GM18508 (cell line): ENCODE data around the gene ITPR2.

ENCODE experiments used
- ATAC-seq: cut with Tn5 transposase; IDR thresholded peaks from one replicate; pipeline ENCODE4 v1.9.1; 2021; ENCODE audit warnings: moderate number of reproducible peaks; ENCODE audit not compliant: insufficient read depth, unreplicated experiment

ITPR2 gene

DNA sequence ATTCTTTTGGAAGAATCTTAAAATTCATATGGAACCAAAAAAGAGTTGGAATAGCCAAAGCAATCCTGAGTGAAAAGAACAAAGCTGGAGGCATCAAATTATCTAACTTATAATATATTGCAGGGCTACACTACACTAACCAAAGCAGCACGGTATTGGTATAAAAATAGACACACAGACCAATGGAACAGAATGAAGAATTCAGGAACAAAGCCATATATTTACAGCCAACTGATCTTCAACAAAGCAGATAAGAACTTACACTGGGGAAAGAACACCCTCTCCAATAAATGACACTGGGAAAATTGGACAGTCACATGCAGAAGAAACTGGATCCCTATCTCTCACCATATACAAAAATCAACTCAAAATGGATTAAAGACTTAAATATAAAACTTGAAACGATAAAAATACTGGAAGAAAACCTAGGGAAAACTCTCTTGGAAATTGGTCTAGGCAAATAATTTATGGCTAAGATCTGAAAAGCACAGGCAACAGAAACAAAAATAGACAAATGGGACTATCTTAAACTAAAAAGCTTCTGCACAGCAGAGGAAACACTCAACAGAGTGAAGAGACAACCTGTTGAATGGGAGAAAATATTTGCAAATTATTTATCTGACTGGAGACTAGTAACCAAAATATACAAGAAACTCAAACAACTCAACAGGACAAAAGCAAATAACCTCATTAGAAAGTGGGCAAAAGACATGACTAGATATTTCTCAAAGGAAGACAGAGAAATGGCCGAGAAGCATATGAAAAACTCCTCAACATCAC lies 286.3 kb downstream of the ITPR2 start:
- no peak for ATAC-seq

DNA sequence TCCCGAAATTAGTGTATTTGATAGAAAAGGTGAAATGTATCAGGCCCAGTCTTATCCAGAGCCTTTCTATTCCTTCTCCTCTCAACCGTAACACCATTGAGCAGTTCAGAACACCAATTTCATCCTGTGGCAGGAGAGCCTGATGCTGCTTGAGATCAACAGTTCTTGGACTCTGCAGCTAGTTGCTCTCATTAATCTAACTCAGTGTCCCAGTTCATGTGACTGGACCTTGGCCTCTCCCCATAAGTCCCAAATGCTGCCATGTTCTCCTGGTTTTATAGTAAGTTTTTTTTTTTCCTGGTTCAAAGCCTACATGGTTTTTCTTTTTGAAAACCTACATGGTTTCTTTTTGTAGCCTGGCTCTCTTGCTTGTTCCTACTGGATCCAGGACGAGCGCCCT lies 293.9 kb downstream of the ITPR2 start:
- no peak for ATAC-seq

DNA sequence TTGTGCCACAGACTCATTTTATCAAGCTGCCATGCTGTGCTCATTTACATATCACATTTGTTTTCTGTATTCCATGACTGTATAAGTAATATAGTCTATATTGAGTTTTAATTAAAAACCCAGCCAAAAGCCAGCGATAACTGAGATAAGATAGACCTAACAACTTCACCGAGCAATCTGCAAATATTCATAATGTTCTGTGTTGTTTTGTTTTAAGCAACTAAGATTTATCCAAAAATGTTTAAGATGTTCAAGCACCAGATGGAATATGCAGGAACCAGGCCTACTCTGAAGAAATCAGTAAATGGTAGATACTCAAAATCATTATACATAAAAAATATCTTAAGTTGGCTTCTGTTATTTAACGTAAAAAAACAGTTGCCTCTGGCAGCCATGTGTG lies 295.3 kb downstream of the ITPR2 start:
- no peak for ATAC-seq

DNA sequence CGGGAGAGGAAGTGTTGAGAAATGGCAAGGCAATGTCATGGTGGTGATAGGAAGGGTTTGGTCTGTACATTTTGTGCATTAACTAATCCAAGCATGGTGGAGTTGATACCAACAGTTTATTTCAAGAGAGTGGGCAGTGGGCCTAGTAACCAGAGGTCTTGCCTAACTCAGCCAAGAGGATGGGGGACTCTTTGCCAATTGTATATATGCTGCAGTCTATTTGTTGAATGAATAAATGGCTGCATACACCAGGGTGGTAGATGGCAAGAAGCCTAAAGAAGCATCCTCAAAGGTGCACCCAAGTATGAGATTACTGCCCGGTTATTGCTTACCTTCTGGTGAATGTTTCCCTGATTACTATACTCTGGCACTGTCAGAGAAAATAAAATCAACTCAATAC lies 295.9 kb downstream of the ITPR2 start:
- no peak for ATAC-seq

DNA sequence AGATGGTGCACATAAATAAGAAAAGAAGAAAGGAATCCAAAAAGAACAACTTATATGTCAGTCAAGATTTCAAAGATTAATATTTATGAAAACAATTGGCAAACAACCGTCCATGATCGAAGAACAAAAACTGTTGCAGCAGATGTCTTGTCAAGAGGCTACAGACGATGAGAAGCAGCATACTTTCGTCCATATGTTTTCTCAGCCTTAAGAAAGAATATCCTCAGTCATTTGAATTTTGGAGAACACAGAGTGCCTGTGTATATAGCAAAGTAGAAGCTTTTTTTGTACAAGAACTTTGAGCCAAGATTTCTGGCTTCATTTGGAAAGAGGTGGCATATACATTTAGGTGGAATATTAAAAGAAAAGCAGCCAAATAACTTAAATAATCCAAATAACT lies 297.2 kb downstream of the ITPR2 start:
- no peak for ATAC-seq

DNA sequence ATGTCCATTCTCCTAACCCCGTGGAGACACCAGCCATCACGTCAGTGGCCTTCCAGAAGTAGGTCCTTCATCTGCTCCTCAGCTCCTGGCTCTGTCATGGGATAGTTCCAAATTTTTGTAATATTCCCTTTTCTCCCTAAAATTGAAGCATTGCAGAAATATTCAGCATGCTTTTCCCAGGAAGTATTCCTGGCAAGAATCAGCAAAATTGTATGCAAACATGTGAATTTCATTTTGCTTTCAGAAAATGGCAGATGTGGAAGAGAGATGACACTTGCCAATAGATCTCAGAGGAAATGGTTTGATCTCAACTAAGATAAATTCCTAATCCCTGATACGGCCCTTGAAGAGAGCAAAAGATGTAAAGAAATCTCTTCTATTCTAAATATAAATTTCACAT lies 298.9 kb downstream of the ITPR2 start:
- ATAC-seq: no peak

DNA sequence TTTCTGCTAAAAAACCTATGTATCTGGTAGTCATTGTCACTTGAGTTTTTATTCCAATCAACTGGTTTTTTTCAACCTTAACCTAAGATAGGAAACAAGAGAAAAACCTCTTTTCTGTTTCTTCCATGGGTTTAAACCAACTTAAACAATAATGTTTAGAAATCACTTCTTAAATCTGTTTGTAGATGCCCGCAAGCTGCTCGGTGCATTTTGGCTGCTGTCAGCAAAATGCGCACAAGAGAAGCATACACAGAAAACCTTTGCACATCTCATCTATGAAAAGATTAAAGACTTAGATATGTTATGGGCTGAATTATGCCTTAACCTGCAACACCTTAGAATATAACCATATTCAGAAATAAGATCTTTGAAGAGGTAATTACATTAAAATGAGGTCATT lies 299.8 kb downstream of the ITPR2 start:
- no peak for ATAC-seq

DNA sequence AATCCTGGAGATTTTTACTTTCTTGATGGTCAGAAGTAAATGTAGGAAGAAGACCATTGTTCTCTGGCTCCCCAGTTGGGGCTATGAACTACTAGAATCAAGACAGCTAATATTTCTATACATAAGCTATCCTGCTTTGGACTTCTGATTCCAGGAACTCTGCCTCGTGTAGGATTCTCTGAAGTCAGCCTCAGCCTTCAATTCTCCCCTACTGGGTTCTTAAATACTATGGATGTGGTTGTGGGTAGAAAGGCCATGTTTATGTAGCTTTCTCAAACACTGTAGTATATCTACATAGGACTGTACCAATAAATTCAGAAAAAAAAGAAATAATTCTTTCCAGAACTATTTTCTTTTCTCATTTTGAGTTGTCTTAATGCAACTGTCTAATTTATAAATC lies 302.5 kb downstream of the ITPR2 start:
- no peak for ATAC-seq

DNA sequence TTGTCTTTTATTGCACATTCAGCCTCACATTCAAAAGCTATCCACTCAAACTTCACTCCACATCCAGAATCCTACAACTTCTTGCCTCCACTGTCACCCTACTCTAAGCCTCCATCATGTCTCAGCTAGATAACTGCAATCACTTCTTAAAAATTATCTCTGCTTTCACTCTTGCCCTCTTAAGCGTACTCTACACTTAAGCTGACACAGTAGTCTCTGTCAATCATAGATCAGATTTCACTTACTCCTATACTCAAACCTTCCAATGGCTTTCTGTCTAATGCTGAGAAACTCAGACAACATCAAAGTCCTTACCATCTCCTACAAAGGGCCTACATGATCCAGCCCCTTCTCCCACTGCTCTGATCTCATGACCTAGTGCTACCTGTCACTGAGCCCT lies 304.1 kb downstream of the ITPR2 start:
- no peak for ATAC-seq

DNA sequence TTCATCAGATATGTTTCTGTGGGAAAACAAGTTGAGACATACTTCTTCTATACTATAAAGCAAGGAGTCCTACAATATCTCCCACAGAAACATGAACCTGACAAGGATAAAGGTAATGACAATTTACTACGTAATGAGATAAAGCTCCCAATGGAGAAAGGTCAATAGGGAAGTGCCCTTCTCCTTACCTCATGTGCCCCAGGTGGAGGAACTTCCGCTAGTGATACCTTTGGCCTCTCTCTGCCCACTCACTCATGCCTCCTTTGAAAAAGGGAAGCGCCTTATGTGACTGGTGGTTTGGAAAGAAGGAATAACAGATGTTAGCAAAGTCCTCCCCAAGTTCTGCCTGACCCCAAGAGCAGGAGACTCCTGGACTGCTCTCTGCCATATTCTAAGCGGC lies 305.3 kb downstream of the ITPR2 start:
- ATAC-seq: no peak

DNA sequence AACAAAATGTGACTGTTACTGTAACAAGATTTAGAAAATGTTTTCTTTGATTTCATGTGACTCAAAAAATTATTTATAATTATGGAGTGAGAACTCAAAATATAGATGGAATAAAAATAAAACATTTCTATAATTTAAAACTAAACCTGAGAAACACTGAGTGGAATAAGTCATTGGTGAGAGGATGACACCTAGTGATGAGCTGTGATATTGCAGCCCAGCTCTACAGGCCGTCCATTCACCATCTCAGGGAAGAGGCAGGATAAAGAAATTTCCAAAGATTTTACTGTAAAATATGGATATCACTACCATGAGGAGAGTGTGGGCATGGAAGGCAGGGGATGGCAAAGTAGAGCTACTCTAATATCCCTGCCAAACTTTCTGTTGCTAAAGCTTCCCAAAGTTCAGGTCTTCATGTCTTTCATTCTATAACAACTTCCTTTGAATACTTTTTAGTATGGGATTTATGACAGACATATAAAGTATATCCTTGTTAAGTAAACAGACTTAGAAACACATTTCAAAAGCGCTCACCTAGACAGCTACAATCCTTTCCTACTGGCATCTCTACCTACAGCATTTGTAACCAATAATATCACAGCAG lies 308.0 kb downstream of the ITPR2 start:
- no peak for ATAC-seq

DNA sequence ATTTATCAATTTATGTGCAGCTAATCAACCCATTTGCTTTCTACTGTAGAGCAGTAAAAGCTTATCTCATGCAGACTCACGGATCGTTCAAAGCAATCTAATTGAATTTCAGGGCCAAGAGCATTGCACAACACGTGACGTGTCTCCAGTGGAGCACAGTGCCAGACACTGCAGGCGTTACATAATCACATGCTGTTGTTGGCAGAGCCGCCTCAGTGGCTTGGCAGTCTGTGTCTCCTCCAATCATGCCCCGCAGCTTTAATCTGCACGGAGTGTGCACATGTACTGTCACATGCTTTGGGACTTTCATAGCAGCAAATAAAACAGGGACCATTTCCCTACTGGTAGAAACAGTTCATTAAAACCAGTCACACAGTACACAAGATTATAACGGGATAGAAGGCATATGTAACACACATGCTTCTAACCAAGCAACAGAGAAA lies 309.3 kb downstream of the ITPR2 start:
- no peak for ATAC-seq

DNA sequence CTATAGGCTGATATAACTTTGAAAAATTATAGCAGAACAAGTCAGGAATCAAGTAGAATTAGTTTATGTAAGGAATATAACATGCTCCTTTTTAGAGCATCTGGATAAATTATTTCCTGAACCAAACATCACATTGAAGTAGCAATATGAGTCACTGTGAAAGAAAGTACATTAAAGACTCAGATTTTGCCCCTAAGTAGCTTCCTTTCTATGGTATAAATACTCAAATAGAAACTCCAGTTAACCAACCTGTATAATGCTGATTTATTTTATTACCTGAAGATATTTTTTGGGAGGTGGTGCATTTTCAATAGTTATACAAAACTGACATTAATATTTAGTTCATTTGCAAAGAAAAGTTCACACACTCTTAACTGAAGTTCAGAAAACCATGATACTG lies 312.1 kb downstream of the ITPR2 start:
- ATAC-seq: no peak

DNA sequence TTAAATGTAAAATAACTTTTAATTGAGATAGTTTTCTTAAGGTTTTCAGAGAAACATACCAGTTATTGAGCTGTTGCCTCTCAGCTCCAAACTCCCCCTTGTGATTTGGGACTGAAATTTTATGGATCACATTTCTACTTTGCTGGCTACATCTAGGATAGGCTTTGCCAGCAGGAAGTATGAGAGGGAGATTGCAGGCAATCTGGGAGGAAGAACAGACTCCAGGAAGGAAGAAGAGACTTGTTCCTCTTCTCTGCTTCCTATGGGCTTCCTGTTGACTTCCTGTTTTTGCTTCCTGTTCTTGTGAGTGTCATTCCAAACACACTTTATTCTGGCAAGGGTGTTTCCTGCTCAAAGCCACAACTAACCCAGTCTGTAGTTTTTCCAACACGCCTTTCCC lies 312.9 kb downstream of the ITPR2 start:
- no peak for ATAC-seq

DNA sequence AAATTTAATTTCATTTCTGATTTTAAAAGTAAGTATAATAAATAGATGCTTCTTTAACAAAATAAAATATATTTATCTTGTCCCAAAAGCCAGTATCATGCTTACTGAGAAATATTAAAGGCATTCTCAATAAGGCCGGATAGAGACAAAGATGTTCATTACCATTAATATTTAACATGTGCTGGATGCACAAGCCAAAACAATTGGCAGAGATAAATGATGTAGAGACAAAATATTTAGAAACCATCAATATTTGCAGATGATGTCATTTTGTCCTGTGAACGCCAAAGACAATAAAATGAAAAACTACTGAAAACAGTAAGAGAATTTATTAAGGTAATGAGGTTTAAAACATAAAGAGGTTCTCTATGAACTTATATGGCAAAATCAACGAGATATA lies 313.5 kb downstream of the ITPR2 start:
- ATAC-seq: no peak

DNA sequence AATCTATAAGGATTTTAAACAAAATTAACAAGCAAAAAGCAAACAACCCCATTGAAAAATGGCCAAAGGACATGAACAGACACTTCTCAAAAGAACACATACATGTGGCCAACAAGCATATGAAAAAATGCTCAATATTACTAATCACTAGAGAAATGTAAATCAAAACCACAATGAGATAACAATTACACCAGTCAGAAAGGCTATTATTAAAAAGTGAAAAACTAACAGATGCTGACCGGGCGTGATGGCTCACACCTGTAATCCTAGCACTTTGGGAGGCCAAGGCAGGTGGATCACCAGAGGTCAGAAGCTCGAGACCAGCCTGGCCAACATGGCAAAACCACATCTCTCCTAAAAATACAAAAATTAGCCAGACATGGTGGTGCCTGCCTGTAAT lies 315.7 kb downstream of the ITPR2 start:
- ATAC-seq: peak; percentile 76

DNA sequence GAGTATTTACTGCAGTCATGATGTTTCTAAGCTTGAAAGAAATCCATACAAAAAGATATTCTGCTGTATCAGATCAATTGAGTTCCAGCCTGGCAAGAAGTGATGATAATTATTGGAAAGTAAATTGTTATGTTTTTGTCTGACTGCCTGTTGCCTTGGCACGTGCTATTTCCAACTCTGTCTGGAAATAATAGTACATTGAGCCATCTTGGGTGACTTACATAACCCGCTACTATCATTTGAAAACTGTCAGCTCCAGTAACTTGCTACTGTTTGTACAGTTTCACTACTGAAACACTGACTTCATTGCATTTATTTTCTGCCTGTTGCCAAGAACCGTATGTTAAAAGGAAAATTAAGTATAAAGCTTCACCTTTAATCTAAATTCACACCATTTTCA lies 318.6 kb downstream of the ITPR2 start:
- ATAC-seq: no peak

DNA sequence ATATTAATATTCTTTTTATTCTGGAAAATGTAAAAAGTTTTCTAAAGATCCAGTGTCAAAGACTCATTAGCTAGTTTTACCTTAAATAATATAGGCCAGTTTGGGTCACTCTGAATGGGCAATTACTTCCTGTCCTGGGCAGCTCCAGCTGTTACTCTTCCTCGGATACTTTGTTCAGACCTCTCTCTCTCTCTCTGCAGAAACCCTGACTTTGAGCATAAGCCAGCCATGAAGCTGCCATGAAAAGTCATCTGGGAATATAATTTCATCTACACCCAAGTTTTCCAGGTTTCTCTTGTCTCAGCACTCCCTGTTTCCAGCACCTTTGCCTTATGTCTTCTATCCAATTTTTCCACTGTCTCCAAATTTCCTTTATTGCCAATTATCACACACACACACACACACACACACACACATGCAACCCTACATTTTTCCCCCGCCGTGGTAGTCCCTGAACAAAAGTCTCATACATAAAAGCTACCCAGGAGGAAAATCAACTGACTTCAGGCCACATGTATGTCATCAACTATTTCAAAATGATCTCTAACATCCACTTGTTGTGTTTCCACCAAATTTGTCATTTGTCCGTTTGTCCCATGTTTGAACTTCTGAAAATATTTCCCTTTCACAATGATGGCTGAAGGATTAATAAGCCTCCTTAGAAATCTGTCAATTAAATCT lies 319.5 kb downstream of the ITPR2 start:
- no peak for ATAC-seq

DNA sequence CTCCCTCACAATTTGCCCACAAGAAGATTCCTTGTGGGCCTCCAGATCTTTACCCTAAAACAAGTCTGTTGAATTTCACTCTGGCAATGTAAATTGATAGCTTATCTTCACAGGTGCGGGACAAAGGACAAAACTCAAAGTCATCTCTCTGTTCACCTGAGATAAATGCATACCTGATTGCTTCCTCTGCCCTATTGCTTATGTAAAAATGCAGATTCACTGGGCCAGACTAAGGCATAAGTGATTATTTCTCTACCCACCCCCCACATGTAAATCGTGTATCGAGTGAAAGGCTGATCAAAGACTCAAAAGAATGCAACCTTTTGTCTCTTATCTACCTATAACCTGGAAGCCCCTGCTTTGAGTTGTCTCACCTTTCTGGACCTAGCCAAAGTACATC lies 320.8 kb downstream of the ITPR2 start:
- ATAC-seq: no peak

DNA sequence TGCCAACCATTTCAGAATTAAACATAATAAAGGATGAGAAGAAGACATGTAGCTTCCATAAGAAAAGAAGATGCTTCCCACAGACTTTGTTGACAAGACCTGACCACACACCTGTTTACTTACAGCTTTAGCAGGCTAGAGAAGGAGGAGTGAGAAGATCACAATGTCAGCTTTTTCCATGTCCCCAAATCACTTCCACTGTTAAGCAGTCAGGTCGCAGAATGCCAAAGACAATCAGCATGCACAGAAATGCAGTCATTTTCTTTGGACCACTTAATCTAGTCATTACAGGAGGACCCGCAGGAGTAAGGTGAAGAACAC lies 322.7 kb downstream of the ITPR2 start:
- ATAC-seq: no peak

DNA sequence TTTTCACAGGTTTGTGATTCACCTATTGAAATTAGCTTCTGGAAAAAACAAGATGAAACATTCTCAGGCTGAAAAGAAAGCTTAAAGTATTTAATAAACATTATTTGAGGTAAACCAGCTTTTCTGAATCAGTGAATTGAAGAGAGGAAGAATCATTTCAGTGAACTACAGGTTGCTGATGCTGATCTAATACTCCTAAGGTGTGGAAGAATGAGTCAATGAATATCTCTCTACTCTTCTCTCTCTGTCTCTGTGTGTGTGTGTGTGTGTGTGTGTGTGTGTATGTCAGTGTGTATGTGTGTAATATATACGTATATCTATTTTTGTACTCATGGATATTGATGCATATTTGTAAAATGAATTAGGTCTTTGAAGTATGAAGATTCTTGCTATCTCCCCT lies 325.4 kb downstream of the ITPR2 start:
- ATAC-seq: no peak
